ENCODE results near the gene C16orf74.

Gene C16orf74

GRCh38 chr16:85749771-85750145 lies 1.1 kb downstream of the C16orf74 start:
- DNase-seq (ENCODE audit: low spot score) = no peak

- DNase-seq (ENCODE audit: low spot score) = no peak
Measured at GRCh38 chr16:85746460-85747215, 4.3 kb downstream of the C16orf74 start.

- no peak for DNase-seq (ENCODE audit: low spot score)
Measured at GRCh38 chr16:85738923-85739715, 11.8 kb downstream of the C16orf74 start.

GRCh38 chr16:85736921-85737320 lies 14.0 kb downstream of the C16orf74 start:
- DNase-seq (ENCODE audit: low spot score) = no peak

- DNase-seq (ENCODE audit: low spot score) = no peak
Measured at GRCh38 chr16:85735946-85736345, 14.9 kb downstream of the C16orf74 start.

GRCh38 chr16:85735225-85735635 lies 15.7 kb downstream of the C16orf74 start:
- DNase-seq (ENCODE audit: low spot score) = no peak

- DNase-seq (ENCODE audit: low spot score) = no peak
Measured at GRCh38 chr16:85734311-85735017, 16.4 kb downstream of the C16orf74 start.

GRCh38 chr16:85733839-85734170 lies 17.1 kb downstream of the C16orf74 start:
- DNase-seq (ENCODE audit: low spot score) = no peak

GRCh38 chr16:85733155-85733838 lies 17.6 kb downstream of the C16orf74 start:
- no peak for DNase-seq (ENCODE audit: low spot score)

GRCh38 chr16:85731179-85731578 lies 19.7 kb downstream of the C16orf74 start:
- no peak for DNase-seq (ENCODE audit: low spot score)

GRCh38 chr16:85730186-85730465 lies 20.8 kb downstream of the C16orf74 start:
- no peak for DNase-seq (ENCODE audit: low spot score)

GRCh38 chr16:85729452-85730185 lies 21.3 kb downstream of the C16orf74 start:
- no peak for DNase-seq (ENCODE audit: low spot score)

GRCh38 chr16:85728879-85729278 lies 22.0 kb downstream of the C16orf74 start:
- DNase-seq (ENCODE audit: low spot score) = no peak

- DNase-seq (ENCODE audit: low spot score) = no peak
Measured at GRCh38 chr16:85724936-85725335, 26.0 kb downstream of the C16orf74 start.

GRCh38 chr16:85724126-85724879 lies 26.6 kb downstream of the C16orf74 start:
- DNase-seq (ENCODE audit: low spot score) = no peak

GRCh38 chr16:85722128-85722893 lies 28.6 kb downstream of the C16orf74 start:
- no peak for DNase-seq (ENCODE audit: low spot score)

- DNase-seq (ENCODE audit: low spot score) = no peak
Measured at GRCh38 chr16:85720302-85720637, 30.6 kb downstream of the C16orf74 start.

- no peak for DNase-seq (ENCODE audit: low spot score)
Measured at GRCh38 chr16:85719605-85720301, 31.1 kb downstream of the C16orf74 start.

- no peak for DNase-seq (ENCODE audit: low spot score)
Measured at GRCh38 chr16:85718682-85719081, 32.2 kb downstream of the C16orf74 start.

- DNase-seq (ENCODE audit: low spot score) = no peak
Measured at GRCh38 chr16:85718153-85718477, 32.8 kb downstream of the C16orf74 start.
